GM06990 (cell line): ENCODE results near the gene CAPN13.

ENCODE experiments used
- DNase-seq: peaks from one replicate; pipeline ENCODE4 v3.0.0-alpha.2; 2011; ENCODE audit not compliant: insufficient read length; ENCODE audit errors: extremely low read depth
- H3K27me3 ChIP-seq: replicated peaks from 2 replicates; pipeline ENCODE4 v1.6.0; 2011; ENCODE audit warnings: low read length; ENCODE audit not compliant: control insufficient read depth, insufficient read depth
- H3K36me3 ChIP-seq: 2 replicates; pipeline ENCODE4 v1.5.1; 2011; ENCODE audit warnings: low read length; ENCODE audit not compliant: control insufficient read depth, insufficient read depth
- H3K4me3 ChIP-seq: replicated peaks from 2 replicates; pipeline ENCODE4 v1.5.1; 2011; ENCODE audit warnings: low read depth, mild to moderate bottlenecking, control low read depth, low read length
- CTCF ChIP-seq: IDR thresholded peaks from 2 replicates; pipeline ENCODE4 v1.5.1; 2011; ENCODE audit warnings: low read length, control low read depth, mild to moderate bottlenecking, inconsistent platforms; ENCODE audit not compliant: insufficient read depth, poor library complexity, severe bottlenecking

Gene CAPN13

DNA sequence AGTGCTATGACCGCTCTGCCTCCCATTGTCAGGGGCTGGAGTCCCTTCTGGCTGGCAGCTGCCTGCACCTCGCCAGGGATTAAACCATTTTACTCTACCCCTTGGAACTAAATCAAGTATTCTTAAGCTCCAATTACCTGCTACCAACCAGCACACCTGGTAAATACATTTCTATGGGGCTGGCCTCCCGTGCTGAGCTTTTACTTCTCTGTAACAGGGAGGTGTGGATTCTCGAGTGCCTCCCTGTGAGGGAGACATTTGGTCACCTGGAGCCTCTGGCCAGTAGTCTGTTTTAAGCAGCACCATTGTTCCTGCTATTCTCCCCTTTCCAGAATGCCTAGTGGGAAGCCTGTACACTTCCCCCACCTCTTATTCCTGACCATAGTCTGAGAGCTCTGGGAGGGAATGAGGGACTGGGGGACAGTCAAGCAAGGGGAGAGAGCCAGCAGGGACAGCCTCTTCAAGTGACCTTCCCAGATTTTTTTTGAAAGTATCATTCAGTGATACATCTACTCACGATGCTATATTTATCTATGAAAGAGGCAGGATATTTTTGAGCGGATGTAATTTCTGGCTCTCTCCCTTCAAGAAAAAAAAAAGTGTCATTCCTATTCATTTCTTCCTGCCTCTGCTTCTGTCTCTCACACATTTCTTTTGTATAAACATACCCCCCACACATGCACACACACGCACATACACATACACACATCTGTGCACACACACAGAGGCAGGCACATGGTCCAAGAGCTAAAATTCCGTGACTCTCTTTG is 112.8 kb downstream of the CAPN13 start:
- no peak for DNase-seq

GRCh38 chr2:30693821-30694281 is 113.4 kb downstream of the CAPN13 start:
- no peaks in the 10 kb centered on the region; the same call in 1 of the 2 replicates for H3K27me3 ChIP-seq
- H3K36me3 ChIP-seq: no peaks in the 10 kb centered on the region

More for the DNA sequence above, 112.8 kb downstream of the CAPN13 start:
- Histone ChIP-seq H3K4me3 (no peak overlapping the region), H3K27me3 (no peaks in the 10 kb centered on the region; the same call in 1 of the 2 replicates), H3K36me3 (no peaks in the 10 kb centered on the region)
- no peak for TF ChIP-seq CTCF

GRCh38 chr2:30692829-30693275 is 114.4 kb downstream of the CAPN13 start:
- Histone ChIP-seq H3K4me3 (no peak overlapping the region), H3K27me3 (no peaks in the 10 kb centered on the region; the same call in 1 of the 2 replicates), H3K36me3 (no peaks in the 10 kb centered on the region)
- TF ChIP-seq CTCF: no peak
- no peak for DNase-seq

More at GRCh38 chr2:30693821-30694281, 113.4 kb downstream of the CAPN13 start:
- H3K4me3 ChIP-seq: no peak overlapping the region
- no peak for TF ChIP-seq CTCF
- DNase-seq: no peak

- H3K36me3 ChIP-seq: no peaks in the 10 kb centered on the region
- no peak overlapping the region for H3K4me3 ChIP-seq
- peak; percentile 26 for TF ChIP-seq CTCF
- H3K27me3 ChIP-seq: no peaks in the 10 kb centered on the region; the same call in 1 of the 2 replicates
- no peak for DNase-seq
These were observed 115.1 kb downstream of the CAPN13 start for GRCh38 chr2:30691948-30692828.

GRCh38 chr2:30691091-30691947 is 115.9 kb downstream of the CAPN13 start:
- Histone ChIP-seq H3K4me3 (no peak overlapping the region), H3K36me3 (no peaks in the 10 kb centered on the region), H3K27me3 (no peaks in the 10 kb centered on the region; the same call in 1 of the 2 replicates)
- DNase-seq: no peak
- no peak for TF ChIP-seq CTCF
